Measurements from ENCODE around the gene RELL1.

Gene RELL1

GRCh38 chr4:37649268-37649667 is 36.9 kb downstream of the RELL1 start:
- TF ChIP-seq, protein P1, sequence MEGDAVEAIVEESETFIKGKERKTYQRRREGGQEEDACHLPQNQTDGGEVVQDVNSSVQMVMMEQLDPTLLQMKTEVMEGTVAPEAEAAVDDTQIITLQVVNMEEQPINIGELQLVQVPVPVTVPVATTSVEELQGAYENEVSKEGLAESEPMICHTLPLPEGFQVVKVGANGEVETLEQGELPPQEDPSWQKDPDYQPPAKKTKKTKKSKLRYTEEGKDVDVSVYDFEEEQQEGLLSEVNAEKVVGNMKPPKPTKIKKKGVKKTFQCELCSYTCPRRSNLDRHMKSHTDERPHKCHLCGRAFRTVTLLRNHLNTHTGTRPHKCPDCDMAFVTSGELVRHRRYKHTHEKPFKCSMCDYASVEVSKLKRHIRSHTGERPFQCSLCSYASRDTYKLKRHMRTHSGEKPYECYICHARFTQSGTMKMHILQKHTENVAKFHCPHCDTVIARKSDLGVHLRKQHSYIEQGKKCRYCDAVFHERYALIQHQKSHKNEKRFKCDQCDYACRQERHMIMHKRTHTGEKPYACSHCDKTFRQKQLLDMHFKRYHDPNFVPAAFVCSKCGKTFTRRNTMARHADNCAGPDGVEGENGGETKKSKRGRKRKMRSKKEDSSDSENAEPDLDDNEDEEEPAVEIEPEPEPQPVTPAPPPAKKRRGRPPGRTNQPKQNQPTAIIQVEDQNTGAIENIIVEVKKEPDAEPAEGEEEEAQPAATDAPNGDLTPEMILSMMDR (IDR thresholded peaks at IDR 0.05; ENCODE audit: borderline replicate concordance, insufficient read depth, low read depth, low read length): no peak
- H3K4me3 ChIP-seq (ENCODE audit: low read depth, low read length): no peak overlapping the region

GRCh38 chr4:37648084-37648817 is 37.9 kb downstream of the RELL1 start:
- TF ChIP-seq, protein P1 (IDR thresholded peaks at IDR 0.05; ENCODE audit: borderline replicate concordance, insufficient read depth, low read depth, low read length): no peak
- H3K4me3 ChIP-seq (ENCODE audit: low read depth, low read length): no peak overlapping the region

DNA sequence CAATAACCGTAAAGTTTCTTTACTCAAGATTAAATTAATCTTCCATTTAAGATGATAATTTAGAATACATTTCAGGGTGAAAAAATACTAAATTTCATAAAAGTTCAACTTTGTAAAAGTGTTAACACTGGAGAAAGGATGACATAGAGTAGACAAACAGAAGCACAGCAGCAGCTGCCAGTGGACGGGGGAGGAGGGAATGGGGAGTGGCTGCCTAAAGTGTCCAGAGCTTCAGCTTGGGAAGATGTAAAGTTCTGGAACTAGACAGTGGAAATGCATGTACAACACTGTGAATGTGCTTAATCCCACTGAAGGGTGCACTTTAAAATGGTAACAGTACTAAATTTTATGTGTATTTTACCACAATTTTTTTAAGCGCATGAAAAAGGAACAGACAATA is 39.9 kb downstream of the RELL1 start:
- TF ChIP-seq, protein P1 (IDR thresholded peaks at IDR 0.05; ENCODE audit: borderline replicate concordance, insufficient read depth, low read depth, low read length): no peak
- H3K4me3 ChIP-seq (ENCODE audit: low read depth, low read length): no peak overlapping the region

- TF ChIP-seq, protein P1 (IDR thresholded peaks at IDR 0.05; ENCODE audit: borderline replicate concordance, insufficient read depth, low read depth, low read length): no peak
Measured at GRCh38 chr4:37645736-37646135, 40.4 kb downstream of the RELL1 start.

DNA sequence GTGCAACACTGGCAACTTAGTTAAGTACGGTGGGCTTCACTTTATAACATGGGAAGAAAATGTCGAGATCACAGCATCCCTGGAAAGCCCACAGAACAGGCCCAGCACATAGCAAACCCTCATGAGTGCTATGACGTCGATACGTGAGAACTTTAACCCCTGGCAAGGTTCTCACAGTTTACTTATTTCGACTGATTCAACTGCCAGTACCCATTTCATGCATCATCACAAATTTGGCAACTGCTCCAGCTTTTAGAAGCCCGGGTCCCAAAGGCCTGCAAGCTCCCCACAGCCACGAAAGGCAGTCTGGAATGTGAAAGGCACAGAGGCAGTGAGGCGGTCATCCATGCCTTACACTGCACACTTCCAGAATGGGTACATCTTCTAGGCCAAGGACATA is 41.2 kb downstream of the RELL1 start:
- H3K4me3 ChIP-seq (ENCODE audit: low read depth, low read length): no peak overlapping the region
- TF ChIP-seq, protein P1 (IDR thresholded peaks at IDR 0.05; ENCODE audit: borderline replicate concordance, insufficient read depth, low read depth, low read length): no peak

More at GRCh38 chr4:37645736-37646135, 40.4 kb downstream of the RELL1 start:
- no peak overlapping the region for H3K4me3 ChIP-seq (ENCODE audit: low read depth, low read length)

- TF ChIP-seq, protein P1 (IDR thresholded peaks at IDR 0.05; ENCODE audit: borderline replicate concordance, insufficient read depth, low read depth, low read length): no peak
- H3K4me3 ChIP-seq (ENCODE audit: low read depth, low read length): no peak overlapping the region
Measured at GRCh38 chr4:37641886-37642849, 44.0 kb downstream of the RELL1 start.
